Measurements from ENCODE around the gene PPP1CC.
"Not testable (repeated sequence)": the region's sequence is repeated elsewhere in the genome, so short reads cannot be mapped to it uniquely, and the experiment has no call there.

Gene PPP1CC

GRCh38 chr12:110754101-110754793, 11.6 kb upstream of the PPP1CC start:
- no peak for DNase-seq (ENCODE audit: low read depth)

DNA sequence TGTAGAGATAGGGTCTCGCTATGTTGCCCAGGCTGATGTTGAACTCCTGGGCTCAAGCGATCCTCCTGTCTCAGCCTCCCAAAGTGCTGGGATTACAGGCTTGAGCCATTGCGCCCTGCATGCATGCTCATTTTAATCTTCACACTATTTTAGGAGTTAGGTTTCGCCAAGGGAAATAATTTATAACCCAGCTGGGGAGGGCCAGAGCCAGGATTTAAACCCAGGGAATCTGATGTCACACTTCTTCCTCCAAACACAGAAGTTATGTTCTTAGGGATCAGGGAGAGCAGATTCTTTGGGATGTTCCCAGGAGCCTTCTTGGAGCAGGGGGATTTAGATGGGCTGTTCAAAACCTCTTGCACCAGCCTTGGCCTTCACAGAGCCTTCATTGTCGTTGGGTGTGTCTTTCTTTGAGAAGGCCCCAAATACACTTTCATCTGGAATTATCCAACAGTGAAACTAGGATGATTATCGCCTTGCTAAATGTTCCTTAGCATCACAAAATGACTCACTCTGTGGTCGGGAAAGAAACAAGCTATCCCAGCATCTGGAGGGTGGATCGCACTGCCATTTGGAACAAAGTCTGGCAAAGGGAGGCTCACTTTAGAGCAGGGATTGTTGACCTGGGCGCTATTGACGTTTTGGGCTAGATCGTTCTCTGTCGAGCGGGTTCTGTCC, 8.2 kb upstream of the PPP1CC start:
- no peak for DNase-seq (ENCODE audit: low read depth)

DNA sequence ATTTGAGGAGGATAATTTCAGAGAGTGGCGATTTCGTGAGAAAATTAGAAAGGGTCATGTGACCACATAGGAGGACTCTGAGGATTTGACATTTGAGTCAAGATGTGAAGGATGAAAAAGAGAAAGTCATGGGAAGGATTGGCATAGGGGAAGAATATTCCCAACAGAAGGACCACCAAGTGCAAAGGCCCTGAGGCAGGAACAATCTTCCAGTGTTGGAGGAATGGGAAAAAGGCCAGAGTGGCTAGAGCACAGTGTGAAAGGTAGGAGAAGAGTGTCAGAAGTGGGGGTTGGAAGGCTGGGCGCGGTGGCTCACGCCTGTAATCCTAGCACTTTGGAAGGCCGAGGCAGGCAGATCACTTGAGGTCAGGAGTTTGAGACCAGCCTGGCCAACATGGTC, 3.9 kb upstream of the PPP1CC start:
- no peak for DNase-seq (ENCODE audit: low read depth)

GRCh38 chr12:110745542-110746284, 3.0 kb upstream of the PPP1CC start:
- no peak for DNase-seq (ENCODE audit: low read depth)

DNA sequence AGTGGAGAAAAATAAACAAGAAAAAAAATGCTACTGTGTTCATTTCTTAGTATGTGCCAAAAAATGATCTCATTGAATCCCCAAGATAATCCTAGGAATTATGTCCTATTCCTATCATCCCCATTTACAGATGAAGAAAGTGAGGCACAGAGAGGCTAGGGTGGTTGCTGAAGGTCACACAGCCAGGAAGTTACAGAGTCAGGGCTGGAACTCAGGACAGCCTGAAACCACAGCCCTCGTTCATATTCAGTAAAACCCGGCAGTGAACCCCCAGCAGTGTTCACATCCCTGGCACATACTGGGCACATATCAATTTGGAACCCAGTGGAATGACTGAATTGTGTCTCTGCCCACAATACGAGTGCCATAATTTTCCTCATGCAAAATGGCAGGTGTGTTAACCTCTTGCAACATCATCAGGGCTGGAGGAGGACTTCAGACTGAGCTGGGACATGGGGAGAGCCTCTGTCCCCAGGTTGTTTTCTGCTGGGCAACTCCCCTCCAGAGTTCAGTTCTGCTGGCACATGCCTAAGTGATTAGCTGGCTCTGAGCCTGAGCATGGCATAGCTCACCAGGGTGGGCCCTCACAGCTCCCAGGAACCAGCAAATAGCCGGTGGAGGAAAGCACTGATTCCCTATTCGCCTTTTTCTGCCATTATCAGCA, 2.0 kb upstream of the PPP1CC start:
- DNase-seq (ENCODE audit: low read depth): no peak

- DNase-seq (ENCODE audit: low read depth): no peak
Observed at GRCh38 chr12:110744151-110744571, 1.5 kb upstream of the PPP1CC start.

GRCh38 chr12:110743571-110744093, 941 bp upstream of the PPP1CC start:
- no peak for DNase-seq (ENCODE audit: low read depth)

GRCh38 chr12:110742096-110742717, 484 bp downstream of the PPP1CC start:
- peak; percentile 25 for DNase-seq (ENCODE audit: low read depth)

DNA sequence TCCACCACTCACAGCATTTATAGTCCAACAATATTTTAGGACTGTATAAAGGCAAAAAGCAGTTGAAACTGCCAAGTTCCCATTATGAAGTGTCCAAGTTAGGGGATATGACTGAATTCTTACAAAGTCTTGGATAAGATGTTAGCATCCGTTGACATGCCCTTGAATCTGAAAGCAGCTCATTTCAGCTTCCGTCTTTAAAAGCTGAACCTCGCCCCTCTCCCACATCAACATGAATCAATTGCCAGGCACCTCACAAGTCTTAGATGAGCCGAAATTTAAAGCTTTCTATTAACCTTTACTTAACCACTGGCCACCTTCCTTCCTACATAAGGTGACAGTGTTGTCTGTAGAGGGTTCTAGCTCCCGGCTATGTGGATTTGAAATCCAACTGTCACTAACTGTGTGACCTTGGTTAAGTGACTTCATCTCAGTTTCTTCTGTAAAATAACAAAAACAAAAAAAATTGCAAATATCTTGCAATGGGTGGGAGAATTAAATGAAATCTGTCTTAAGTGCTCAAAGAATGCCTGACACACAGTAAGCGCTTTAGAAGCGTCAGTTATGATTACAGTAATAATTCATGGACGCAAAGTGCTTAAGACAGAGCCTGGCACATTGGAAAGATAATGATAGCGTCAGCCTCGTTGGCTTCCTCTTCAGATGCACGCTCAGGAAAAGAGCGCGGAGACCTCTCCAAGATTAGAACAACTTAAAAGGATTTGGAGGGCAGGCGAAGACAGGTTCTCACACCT, 1.2 kb downstream of the PPP1CC start:
- DNase-seq (ENCODE audit: low read depth): no peak

GRCh38 chr12:110739894-110740293, 2.8 kb downstream of the PPP1CC start:
- no peak for DNase-seq (ENCODE audit: low read depth)

- DNase-seq (ENCODE audit: low read depth): no peak
Observed at GRCh38 chr12:110739488-110739887, 3.2 kb downstream of the PPP1CC start.

- DNase-seq (ENCODE audit: low read depth): no peak
Observed at GRCh38 chr12:110737532-110737931, 5.2 kb downstream of the PPP1CC start.

DNA sequence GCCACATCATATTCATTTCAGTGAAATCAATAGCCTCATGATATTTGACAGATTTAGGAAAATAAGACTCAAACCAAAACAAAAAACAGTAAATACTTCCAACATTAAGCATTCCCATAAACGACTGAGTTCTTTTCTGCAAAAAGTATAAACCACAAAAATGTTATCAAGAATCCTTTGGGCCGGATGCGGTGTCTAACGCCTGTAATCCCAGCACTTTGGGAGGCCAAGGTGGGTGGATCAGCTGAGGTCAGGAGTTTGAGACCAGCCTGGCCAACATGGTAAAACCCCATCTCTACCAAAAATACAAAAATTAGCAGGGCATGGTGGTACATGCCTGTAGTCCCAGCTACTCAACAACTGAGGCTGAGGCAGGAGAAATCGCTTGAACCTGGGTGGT, 5.7 kb downstream of the PPP1CC start:
- not testable (repeated sequence) for DNase-seq (ENCODE audit: low read depth)

DNA sequence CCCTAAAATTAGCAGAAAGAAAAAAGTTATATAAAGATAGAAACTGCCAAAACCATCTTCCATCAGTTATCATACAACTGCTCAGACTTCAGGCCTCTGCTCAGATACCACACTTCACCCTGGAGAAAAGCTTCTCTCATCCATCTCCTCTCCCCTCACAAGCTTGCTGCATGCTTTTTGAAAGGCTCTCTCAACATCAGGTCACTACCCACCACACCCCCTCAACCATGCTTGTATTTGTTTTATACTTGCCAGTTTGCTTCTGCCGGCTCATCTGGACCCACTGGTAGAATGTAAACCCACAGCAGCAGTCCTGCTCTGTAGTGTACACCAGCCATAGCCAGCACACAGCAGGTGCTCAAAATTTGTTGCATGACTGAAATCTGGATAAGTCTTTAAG, 8.8 kb downstream of the PPP1CC start:
- DNase-seq (ENCODE audit: low read depth): no peak

DNA sequence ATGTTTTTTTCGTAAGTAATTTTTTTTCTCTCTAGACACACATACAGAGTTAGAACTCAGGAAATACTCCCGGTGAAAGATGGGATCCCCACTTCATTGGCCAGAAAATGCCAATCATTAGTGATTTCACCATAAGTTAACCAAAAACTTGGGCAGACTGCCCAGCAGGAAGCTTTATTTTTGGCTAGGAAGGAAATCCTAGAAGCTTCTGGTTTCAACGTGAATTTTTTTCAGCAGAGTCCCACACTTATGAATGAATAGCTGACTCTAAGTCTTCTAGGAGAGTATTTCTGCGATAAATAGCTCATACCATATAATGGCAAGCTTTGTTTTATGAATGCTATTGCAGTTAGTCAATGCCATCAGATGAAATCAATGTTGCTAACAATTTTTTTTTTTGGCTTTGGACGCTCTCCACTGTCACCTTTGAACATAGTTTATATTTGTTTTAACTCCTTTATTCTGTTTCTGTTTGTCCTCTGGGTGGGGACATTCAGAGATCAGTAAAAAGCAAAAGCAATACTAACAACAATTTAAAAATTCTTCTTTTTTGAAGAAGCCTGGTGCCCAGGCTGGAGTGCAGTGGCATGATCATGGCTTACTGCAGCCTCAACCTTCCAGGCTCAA, 9.5 kb downstream of the PPP1CC start:
- no peak for DNase-seq (ENCODE audit: low read depth)

DNA sequence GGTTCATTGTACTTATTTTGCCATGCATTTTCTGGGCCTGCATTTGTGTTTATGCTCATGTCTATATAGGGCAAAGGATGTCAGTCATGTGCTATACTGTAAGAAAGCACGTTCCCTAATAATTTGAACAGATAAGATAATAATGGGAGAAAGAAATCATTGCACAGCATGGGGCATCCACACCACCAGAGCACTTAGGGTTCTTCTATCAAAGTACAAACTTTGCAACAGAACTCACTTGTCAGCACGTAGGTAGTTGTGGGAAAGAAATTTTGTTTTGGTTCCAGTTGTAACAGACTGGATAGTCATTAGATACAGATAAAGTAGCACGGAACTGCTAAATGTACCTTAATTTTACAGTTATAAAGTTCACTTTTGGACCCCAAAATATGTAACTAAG, 10.1 kb downstream of the PPP1CC start:
- DNase-seq (ENCODE audit: low read depth): no peak

- DNase-seq (ENCODE audit: low read depth): no peak
Observed at GRCh38 chr12:110731479-110731878, 11.2 kb downstream of the PPP1CC start.

GRCh38 chr12:110728628-110729027, 14.1 kb downstream of the PPP1CC start:
- DNase-seq (ENCODE audit: low read depth): no peak

GRCh38 chr12:110726708-110727369, 15.9 kb downstream of the PPP1CC start:
- no peak for DNase-seq (ENCODE audit: low read depth)

- no peak for DNase-seq (ENCODE audit: low read depth)
Observed at GRCh38 chr12:110726028-110726427, 16.7 kb downstream of the PPP1CC start.
